ENCODE data around the gene MCM9. TPM values are rescaled to one million over a fixed set of nuclear protein-coding genes. Genes with fewer than 3 reads are reported as not detected.

Gene MCM9
- total and polyA plus RNA-seq, 3 donors from 2014 or later, result 14.0 to 25.1 (median 19.2) TPM

DNA sequence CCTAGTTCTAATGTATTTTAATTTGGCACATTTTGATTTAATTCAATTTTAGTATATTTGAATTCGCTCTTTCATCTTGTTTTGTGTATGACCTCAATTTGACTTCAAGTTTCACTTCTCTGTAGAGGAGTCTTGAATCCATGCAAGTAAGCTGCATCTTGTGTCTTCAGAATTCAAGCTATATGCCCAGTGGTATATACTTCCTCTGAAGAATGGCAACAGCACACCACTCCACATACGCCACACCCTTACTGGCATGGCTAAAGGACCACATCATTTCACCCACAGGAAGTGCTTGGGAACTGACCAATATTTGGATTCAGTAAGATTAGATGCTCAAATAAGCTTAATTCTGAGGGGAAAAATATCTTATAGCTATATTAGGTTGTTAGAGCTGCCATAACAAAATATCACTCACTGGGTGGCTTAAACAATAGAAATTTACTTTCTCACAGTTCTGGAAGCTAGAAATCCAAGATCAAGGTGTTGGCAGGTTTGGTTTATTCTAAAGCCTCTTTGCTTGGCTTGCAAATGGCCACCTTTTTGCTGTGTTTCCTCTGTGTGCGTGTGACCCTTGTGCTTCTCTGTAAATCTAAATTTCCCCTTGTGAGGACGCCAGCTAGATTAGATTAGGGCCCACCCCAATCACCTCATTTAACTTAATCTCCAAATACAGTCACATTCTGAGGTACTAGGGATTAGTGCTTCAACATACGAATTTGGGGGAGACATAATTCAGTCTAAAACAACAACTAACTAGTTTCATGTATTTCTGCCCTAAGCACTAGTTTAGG is 43.8 kb downstream of the MCM9 start:
- DNase-seq, result no peak
- Histone ChIP-seq H3K4me1 (peaks cover 9% of the 10 kb centered on the region), H3K27me3 (no peaks in the 10 kb centered on the region), H3K27ac (no peak overlapping the region), H3K4me3 (no peak overlapping the region), H3K36me3 (ENCODE audit: low read depth, missing control alignments) (no peaks in the 10 kb centered on the region), H3K9me3 (no peaks in the 10 kb centered on the region)
- 69 to 83% methylated on average over 5 of the region's 5 CpGs for WGBS, 2 donors
- TF ChIP-seq, protein P1, sequence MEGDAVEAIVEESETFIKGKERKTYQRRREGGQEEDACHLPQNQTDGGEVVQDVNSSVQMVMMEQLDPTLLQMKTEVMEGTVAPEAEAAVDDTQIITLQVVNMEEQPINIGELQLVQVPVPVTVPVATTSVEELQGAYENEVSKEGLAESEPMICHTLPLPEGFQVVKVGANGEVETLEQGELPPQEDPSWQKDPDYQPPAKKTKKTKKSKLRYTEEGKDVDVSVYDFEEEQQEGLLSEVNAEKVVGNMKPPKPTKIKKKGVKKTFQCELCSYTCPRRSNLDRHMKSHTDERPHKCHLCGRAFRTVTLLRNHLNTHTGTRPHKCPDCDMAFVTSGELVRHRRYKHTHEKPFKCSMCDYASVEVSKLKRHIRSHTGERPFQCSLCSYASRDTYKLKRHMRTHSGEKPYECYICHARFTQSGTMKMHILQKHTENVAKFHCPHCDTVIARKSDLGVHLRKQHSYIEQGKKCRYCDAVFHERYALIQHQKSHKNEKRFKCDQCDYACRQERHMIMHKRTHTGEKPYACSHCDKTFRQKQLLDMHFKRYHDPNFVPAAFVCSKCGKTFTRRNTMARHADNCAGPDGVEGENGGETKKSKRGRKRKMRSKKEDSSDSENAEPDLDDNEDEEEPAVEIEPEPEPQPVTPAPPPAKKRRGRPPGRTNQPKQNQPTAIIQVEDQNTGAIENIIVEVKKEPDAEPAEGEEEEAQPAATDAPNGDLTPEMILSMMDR (IDR thresholded peaks at IDR 0.05), result no peak
- TF ChIP-seq POLR2A (IDR thresholded peaks at IDR 0.05), result no peak
- intact Hi-C loops (cut with DNase I; ENCODE audit: low total_unique reads), result no loop called here

DNA sequence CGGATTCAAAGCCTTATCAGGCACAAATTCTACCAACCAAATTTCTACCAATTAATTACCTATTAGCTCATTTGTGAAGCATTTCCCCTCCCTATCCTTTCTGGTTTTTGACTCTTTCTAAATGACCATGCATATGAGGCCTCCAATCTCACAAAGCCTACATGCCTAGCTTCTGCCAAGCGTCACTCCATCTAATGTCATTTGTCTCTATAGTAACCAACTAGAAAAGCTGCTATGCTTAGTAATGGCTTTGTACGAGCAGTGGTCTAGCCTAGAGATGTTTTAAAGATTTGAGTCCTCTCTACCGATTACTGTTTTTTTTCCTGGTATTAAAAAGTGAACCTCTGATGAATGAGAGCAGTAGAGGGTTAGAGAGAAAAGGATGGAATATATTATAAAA is 45.8 kb downstream of the MCM9 start:
- WGBS, 2 donors, result 89 to 91% methylated on average over 4 of the region's 4 CpGs
- Histone ChIP-seq H3K36me3 (ENCODE audit: low read depth, missing control alignments) (no peaks in the 10 kb centered on the region), H3K4me1 (peaks cover 9% of the 10 kb centered on the region), H3K9me3 (no peaks in the 10 kb centered on the region), H3K4me3 (no peak overlapping the region), H3K27me3 (no peaks in the 10 kb centered on the region), H3K27ac (no peak overlapping the region)
- DNase-seq, result no peak
- intact Hi-C loops (cut with DNase I; ENCODE audit: low total_unique reads), result no loop called here
- TF ChIP-seq, protein P1 (IDR thresholded peaks at IDR 0.05), result no peak
- no peak for TF ChIP-seq POLR2A (IDR thresholded peaks at IDR 0.05)

DNA sequence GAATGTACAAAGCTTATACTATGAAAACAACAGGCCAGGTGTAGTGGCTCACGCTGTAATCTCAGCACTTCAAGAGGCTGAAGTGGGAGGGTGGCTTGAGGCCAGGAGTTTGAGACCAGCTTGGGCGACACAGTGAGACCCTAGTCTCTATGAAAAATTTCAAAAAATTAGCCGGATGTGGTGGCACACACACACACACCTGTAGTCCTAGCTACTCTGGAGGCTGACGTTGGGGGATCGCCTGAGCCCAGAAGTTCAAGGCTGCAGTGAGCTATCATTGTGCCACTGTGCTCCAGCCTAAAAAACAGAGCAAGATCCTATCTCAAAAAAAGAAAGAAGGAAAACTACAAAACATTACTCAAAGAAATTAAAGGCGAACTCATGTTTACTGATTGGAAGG is 48.3 kb downstream of the MCM9 start:
- DNase-seq, result no peak
- no peak for TF ChIP-seq POLR2A (IDR thresholded peaks at IDR 0.05)
- TF ChIP-seq, protein P1 (IDR thresholded peaks at IDR 0.05), result no peak
- H3K27me3 ChIP-seq, result no peaks in the 10 kb centered on the region
- H3K36me3 ChIP-seq (ENCODE audit: low read depth, missing control alignments), result no peaks in the 10 kb centered on the region
- H3K4me3 ChIP-seq, result no peak overlapping the region
- no peaks in the 10 kb centered on the region for H3K4me1 ChIP-seq
- H3K27ac ChIP-seq, result no peak overlapping the region
- 66 to 80% methylated on average over 6 of the region's 6 CpGs for WGBS, 2 donors
- H3K9me3 ChIP-seq, result no peaks in the 10 kb centered on the region
- intact Hi-C loops (cut with DNase I; ENCODE audit: low total_unique reads), result no loop called here

DNA sequence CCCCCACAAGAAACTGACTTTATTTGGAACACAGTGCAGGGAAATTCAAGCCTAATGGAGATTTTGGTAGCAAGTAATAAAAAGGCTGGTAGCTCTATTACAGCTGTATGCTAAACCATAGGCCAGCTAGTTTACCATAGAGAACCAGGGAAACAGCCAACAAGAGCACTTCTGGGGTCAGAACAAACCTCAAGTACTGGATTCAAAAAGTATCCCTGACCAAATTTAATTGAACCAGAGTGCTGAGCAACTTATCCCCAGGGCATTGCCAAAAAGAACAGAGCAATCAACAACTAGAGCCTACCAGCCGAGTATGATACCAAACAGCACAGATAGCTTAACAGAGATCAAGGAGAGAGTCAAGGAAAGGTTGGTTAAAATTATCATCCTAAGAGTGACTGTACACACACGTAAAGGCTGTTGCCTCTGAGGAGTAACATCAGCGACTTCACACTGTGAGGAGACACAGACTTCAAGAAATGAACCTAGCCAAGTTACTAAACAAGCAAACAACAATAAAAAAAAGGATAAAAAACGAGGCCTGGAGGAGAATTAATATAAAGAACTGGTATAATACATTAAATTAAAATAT is 52.5 kb downstream of the MCM9 start:
- no peak for DNase-seq
- Histone ChIP-seq H3K4me1 (no peaks in the 10 kb centered on the region), H3K27me3 (no peaks in the 10 kb centered on the region), H3K4me3 (no peak overlapping the region), H3K9me3 (no peaks in the 10 kb centered on the region), H3K27ac (no peak overlapping the region), H3K36me3 (ENCODE audit: low read depth, missing control alignments) (no peaks in the 10 kb centered on the region)
- intact Hi-C loops (cut with DNase I; ENCODE audit: low total_unique reads), result no loop called here
- no peak for TF ChIP-seq POLR2A (IDR thresholded peaks at IDR 0.05)
- TF ChIP-seq, protein P1 (IDR thresholded peaks at IDR 0.05), result no peak
- 88 to 91% methylated on average over 4 of the region's 4 CpGs for WGBS, 2 donors
